H1 (cell line): ENCODE results near the gene TMEM187. TPM values are rescaled to one million over a fixed set of nuclear protein-coding genes. Genes with fewer than 3 reads are reported as not detected.

Experiments used
- CTCF ChIA-PET: fragments of 300-600 bp; sonication (Branson Sonifier 250); formaldehyde crosslinking; loops from one replicate; lab custom pipeline; 2021; ENCODE audit not compliant: partially characterized antibody; lab: Charles Lee
- POLR2A ChIA-PET: fragments of 300-600 bp; sonication (Branson Sonifier 250); formaldehyde crosslinking; loops from one replicate; lab custom pipeline; 2021; ENCODE audit warnings: inconsistent platforms; ENCODE audit not compliant: partially characterized antibody; lab: Charles Lee
- DNase-seq, 2 experiments: peaks; one replicate each; pipeline versions ENCODE4 v3.0.0 to v3.0.0-alpha.2; 2010 to 2022; ENCODE audit warnings: low spot score in 2 of 2, low read depth in 1 of 2, mixed read lengths in 1 of 2
- FAIRE-seq: peaks from 2 replicates; lab custom pipeline; 2011; peaks lifted over from hg19 to GRCh38; lab: Jason Lieb, UNC
- H2AFZ ChIP-seq: 2 replicates; pipeline ENCODE4 v1.8.1; 2012; ENCODE audit warnings: low read length, inconsistent platforms
- H2AK5ac ChIP-seq: 2 replicates; pipeline ENCODE4 v1.6.1; 2013; ENCODE audit warnings: low read depth, low read length
- H2BK120ac ChIP-seq: replicated peaks from 2 replicates; pipeline ENCODE3; 2013; ENCODE audit warnings: low read depth, low read length, inconsistent platforms
- H2BK12ac ChIP-seq: 2 replicates; pipeline ENCODE4 v1.6.1; 2013; ENCODE audit warnings: low read depth, low read length
- H2BK15ac ChIP-seq: 2 replicates; pipeline ENCODE4 v1.6.1; 2013; ENCODE audit warnings: low read length
- H2BK20ac ChIP-seq: 2 replicates; pipeline ENCODE4 v1.6.1; 2013; ENCODE audit warnings: low read length
- H2BK5ac ChIP-seq: 2 replicates; pipeline ENCODE4 v1.6.1; 2013; ENCODE audit warnings: low read depth, low read length
- H3K14ac ChIP-seq: 2 replicates; pipeline ENCODE4 v1.6.1; 2013; ENCODE audit warnings: inconsistent platforms; ENCODE audit not compliant: insufficient read length
- H3K18ac ChIP-seq: 2 replicates; pipeline ENCODE4 v1.6.1; 2013; ENCODE audit warnings: low read length; ENCODE audit errors: extremely low read depth
- H3K23ac ChIP-seq: 2 replicates; pipeline ENCODE4 v1.6.1; 2013; ENCODE audit warnings: inconsistent platforms; ENCODE audit not compliant: insufficient read length
- H3K23me2 ChIP-seq: 2 replicates; pipeline ENCODE4 v1.6.1; 2013; ENCODE audit warnings: low read depth, low read length
- H3K27ac ChIP-seq: 2 replicates; pipeline ENCODE4 v1.6.1; 2011; ENCODE audit warnings: low read depth, low read length, inconsistent platforms
- H3K27me3 ChIP-seq, 4 experiments: replicated peaks in 1 of 4; 1 replicate in 1 of 4; 2 replicates in 3 of 4; pipeline versions ENCODE4 v1.6.1 to v1.8.1; 2011 to 2013; ENCODE audit warnings: low read length in 3 of 4, mild to moderate bottlenecking in 3 of 4, inconsistent platforms in 2 of 4, mixed read lengths in 2 of 4, moderate library complexity in 1 of 4; ENCODE audit not compliant: control insufficient read depth in 3 of 4, insufficient read depth in 3 of 4; ENCODE audit errors: extremely low read depth in 1 of 4
- H3K36me3 ChIP-seq, 4 experiments: 2 replicates each; pipeline versions ENCODE4 v1.6.1 to v1.8.1; 2011 to 2013; ENCODE audit warnings: mild to moderate bottlenecking in 4 of 4, low read length in 3 of 4, moderate library complexity in 2 of 4, control low read depth in 1 of 4, inconsistent platforms in 1 of 4; ENCODE audit not compliant: insufficient read depth in 4 of 4, control insufficient read depth in 2 of 4
- H3K4ac ChIP-seq: replicated peaks from 2 replicates; pipeline ENCODE3; 2013; ENCODE audit warnings: low read length, low read depth, mixed read lengths, inconsistent platforms; ENCODE audit not compliant: insufficient read length
- H3K4me1 ChIP-seq, 4 experiments: replicated peaks in 1 of 4; 1 replicate in 1 of 4; 2 replicates in 3 of 4; pipeline versions ENCODE4 v1.6.1 to v1.8.1; 2011 to 2013; ENCODE audit warnings: low read length in 3 of 4, inconsistent platforms in 2 of 4, mixed read lengths in 1 of 4; ENCODE audit not compliant: insufficient read depth in 4 of 4, control insufficient read depth in 3 of 4
- H3K4me2 ChIP-seq, 2 experiments: 2 replicates each; pipeline versions ENCODE4 v1.6.1 to v1.8.1; 2011 to 2013; ENCODE audit warnings: low read depth in 2 of 2, low read length in 2 of 2, control low read depth in 1 of 2, inconsistent platforms in 1 of 2, mild to moderate bottlenecking in 1 of 2; ENCODE audit not compliant: insufficient read depth in 1 of 2
- H3K4me3 ChIP-seq, 4 experiments: fragments of 200-600, 300-600 bp in 1 of 4; sonication (generic), shearing (Covaris generic), sonication (Bioruptor Twin) in 1 of 4; 2 replicates each; pipeline versions ENCODE4 v1.5.1 to v1.8.1; 2011 to 2016; ENCODE audit warnings: low read length in 4 of 4, low read depth in 3 of 4, control low read depth in 2 of 4, inconsistent platforms in 2 of 4, mild to moderate bottlenecking in 2 of 4, mixed read lengths in 1 of 4, moderate library complexity in 1 of 4; ENCODE audit not compliant: insufficient read depth in 2 of 4; ENCODE audit errors: extremely low read depth in 1 of 4
- H3K56ac ChIP-seq: replicated peaks from 2 replicates; pipeline ENCODE3; 2013; ENCODE audit warnings: low read depth, mild to moderate bottlenecking, mixed read lengths, low read length, inconsistent platforms; ENCODE audit not compliant: insufficient read length
- H3K79me1 ChIP-seq: 2 replicates; pipeline ENCODE4 v1.6.1; 2013; ENCODE audit warnings: low read depth, low read length, control low read depth
- H3K79me2 ChIP-seq, 2 experiments: 2 replicates each; pipeline versions ENCODE4 v1.6.1 to v1.8.1; 2012 to 2013; ENCODE audit warnings: low read length in 2 of 2, mild to moderate bottlenecking in 2 of 2, inconsistent platforms in 1 of 2; ENCODE audit not compliant: insufficient read depth in 2 of 2, control insufficient read depth in 1 of 2
- H3K9ac ChIP-seq, 4 experiments: replicated peaks in 1 of 4; 1 replicate in 1 of 4; 2 replicates in 3 of 4; pipeline versions ENCODE4 v1.6.1 to v1.8.1; 2011 to 2013; ENCODE audit warnings: low read depth in 3 of 4, low read length in 3 of 4, control low read depth in 2 of 4, mild to moderate bottlenecking in 2 of 4, moderate library complexity in 2 of 4, inconsistent platforms in 1 of 4; ENCODE audit errors: extremely low read depth in 1 of 4
- H3K9me3 ChIP-seq, 2 experiments: 2 replicates each; pipeline versions ENCODE4 v1.6.1 to v1.8.1; 2012 to 2013; ENCODE audit warnings: mild to moderate bottlenecking in 2 of 2, moderate library complexity in 2 of 2, control low read depth in 1 of 2, inconsistent platforms in 1 of 2, low read depth in 1 of 2, low read length in 1 of 2, mixed read lengths in 1 of 2; ENCODE audit not compliant: insufficient read depth in 2 of 2
- H4K20me1 ChIP-seq, 2 experiments: replicated peaks in 1 of 2; 2 replicates each; pipeline versions ENCODE3 to v1.8.1; 2011 to 2013; ENCODE audit warnings: inconsistent platforms in 2 of 2, low read length in 2 of 2, mild to moderate bottlenecking in 1 of 2; ENCODE audit not compliant: insufficient read depth in 2 of 2, control insufficient read depth in 1 of 2
- H4K5ac ChIP-seq: 2 replicates; pipeline ENCODE4 v1.6.1; 2013; ENCODE audit warnings: low read length, low read depth, mixed read lengths, inconsistent platforms; ENCODE audit not compliant: insufficient read length
- H4K8ac ChIP-seq: 2 replicates; pipeline ENCODE4 v1.8.0; 2013; ENCODE audit warnings: mild to moderate bottlenecking, moderate library complexity, low read length, inconsistent platforms; ENCODE audit not compliant: insufficient read depth; ENCODE audit errors: extremely low read depth
- H4K91ac ChIP-seq: replicated peaks from 2 replicates; pipeline ENCODE3; 2013; ENCODE audit warnings: low read length, mixed read lengths, inconsistent platforms; ENCODE audit not compliant: insufficient read length
- RNF2 ChIP-seq: fragments of 200-900, 300-1000 bp; sonication (generic); IDR thresholded peaks from 2 replicates; pipeline ENCODE4 v1.7.1; 2016; ENCODE audit warnings: borderline replicate concordance, low read depth, mild to moderate bottlenecking, antibody characterized with exemption, low read length; ENCODE audit not compliant: poor library complexity, severe bottlenecking; ENCODE audit errors: missing control alignments
- TBP ChIP-seq: IDR thresholded peaks from 2 replicates; pipeline ENCODE4 v1.6.1; 2011; ENCODE audit warnings: low read depth, low read length, improper control_type of control experiment
- WGBS, 2 experiments: shearing (Covaris generic) in 1 of 2; methylation state at CpG; one replicate each; pipeline versions ENCODE4 v1.1.6 to v1.1.7; 2013 to 2015; ENCODE audit warnings: low lambda C conversion rate in 2 of 2, mixed read lengths in 2 of 2, inconsistent platforms in 1 of 2, low coverage in 1 of 2, missing lambda C conversion rate in 1 of 2; ENCODE audit not compliant: insufficient replicate concordance in 2 of 2, insufficient coverage in 1 of 2, insufficient read length in 1 of 2; ENCODE audit errors: extremely low coverage in 1 of 2, missing lambda C conversion rate in 1 of 2; 5-methylcytosine and 5-hydroxymethylcytosine counted together
- polyA plus RNA-seq, 7 experiments: library from polyadenylated mRNA; depleted of rRNA in 3 of 7; stranded (reverse) in 5 of 7; unstranded in 2 of 7; fragments of >200 nt in 5 of 7; fragments of 200-250 nt in 2 of 7; gene quantifications; 1 replicate in 5 of 7; 2 replicates in 1 of 7; 4 replicates in 1 of 7; pipeline versions ENCODE4 v1.2.1 to v1.2.3, GENCODE V29; 2011 to 2013; ENCODE audit warnings: missing spikeins in 2 of 7, mixed read lengths in 2 of 7
- total RNA-seq: library from RNA; stranded (reverse); fragmentation: NEBNext Ultra II Directional; extraction: Animal tissue kit (Norgen Biotek cat#: 25700); gene quantifications from 2 replicates; pipeline ENCODE4 v1.2.1, GENCODE V29; 2021

Gene TMEM187
- total and polyA plus RNA-seq, 2 of the 8 experiments (the other 6 are each of a cell fraction or from before 2014, with no cell fraction given), result 5.0 to 14.5 TPM

- H4K5ac ChIP-seq, result peak overlapping the region; percentile 4
- 62% methylated on average over 4 of the region's 4 CpGs; no CpG with 5 or more reads in 1 of the 2 experiments for WGBS, 2 experiments
- no peak overlapping the region for H2AFZ ChIP-seq
- H4K91ac ChIP-seq, result peak overlapping the region; percentile 65
- H3K4me2 ChIP-seq, result peak overlapping the region; percentile 88 to 94
- H3K79me2 ChIP-seq, result peaks cover 0 to 3% of the 10 kb centered on the region in 2 experiments; a peak in 1 of 4 replicates
- no peaks in the 10 kb centered on the region for H3K27me3 ChIP-seq
- no peak for FAIRE-seq
- H3K4me3 ChIP-seq, result peak overlapping the region; percentile 46 to 77 (median 56)
- no peak overlapping the region for H3K4ac ChIP-seq
- peak; percentile 71 for TF ChIP-seq TBP
- no peak for TF ChIP-seq RNF2
- TF ChIP-seq, all 59 proteins: peak for 1
- POLR2A ChIA-PET, result interaction anchor here (0.6 to 14.9 kb wide), 19 partner anchors 11 to 241 kb away, joined by 3 to 231 read pairs (median 5); partner anchors contain the start of genes HCFC1, NAA10, RENBP and TMEM187
- H2BK120ac ChIP-seq, result no peak overlapping the region
- H3K56ac ChIP-seq, result no peak overlapping the region
- no peak overlapping the region for H4K8ac ChIP-seq
- H2BK12ac ChIP-seq, result peak overlapping the region; percentile 27; the same call in 1 of the 2 replicates
- H3K27ac ChIP-seq, result no peak overlapping the region; the same call in 1 of the 2 replicates
- peak overlapping the region in 2 of 4 experiments; percentile 16 to 53; a peak in 5 of 7 replicates for H3K9ac ChIP-seq
- peaks cover 15% of the 10 kb centered on the region; the same call in 1 of the 2 replicates for H3K23me2 ChIP-seq
- H4K20me1 ChIP-seq, result peaks cover 0 to 2% of the 10 kb centered on the region in 2 experiments
- no peak overlapping the region for H2BK15ac ChIP-seq
- no peak overlapping the region for H3K14ac ChIP-seq
- 0 out of 2 replicates have a peak overlapping the region, but pooled peaks have one; percentile 39 for H2BK5ac ChIP-seq
- H2BK20ac ChIP-seq, result no peak overlapping the region
- no peak overlapping the region for H2AK5ac ChIP-seq
- 0 out of 8 replicates have a peak, but pooled peaks cover 0 to 2% (median 0%) of the 10 kb centered on the region in 4 experiments for H3K36me3 ChIP-seq
- CTCF ChIA-PET, result interaction anchor here (0.8 to 19.6 kb wide), 12 partner anchors 11 to 170 kb away, joined by 3 to 272 read pairs (median 4); partner anchors contain the start of gene RENBP
- H3K4me1 ChIP-seq, result peaks cover 3 to 18% (median 12%) of the 10 kb centered on the region in 4 experiments
- no peak overlapping the region for H3K18ac ChIP-seq
- H3K79me1 ChIP-seq, result no peaks in the 10 kb centered on the region; the same call in 1 of the 2 replicates
- H3K9me3 ChIP-seq, result no peaks in the 10 kb centered on the region
- H3K23ac ChIP-seq, result no peak overlapping the region
- DNase-seq, result no peak
These were observed 47.2 kb upstream of the TMEM187 start for GRCh38 chrX:153925387-153925738.
